Measurements from ENCODE around the gene BCAS3.

GRCh38 chr17:61280338-61280737 lies 602.7 kb downstream of the BCAS3 start:
- TF ChIP-seq POU2F2 (IDR thresholded peaks at IDR 0.05; ENCODE audit: low read depth, low read length) (no peak), TAF1 (IDR thresholded peaks at IDR 0.05; ENCODE audit: low read depth, low read length) (no peak), POLR2AphosphoS5 (IDR thresholded peaks at IDR 0.05; ENCODE audit: low read depth, low read length) (no peak), POLR2A (IDR thresholded peaks at IDR 0.05; ENCODE audit: low read depth, low read length) (no peak)
